Measurements from ENCODE around the gene ANGPTL4. TPM values are rescaled to one million over a fixed set of nuclear protein-coding genes. Genes with fewer than 3 reads are reported as not detected.
A peak's percentile ranks its signal among the peaks of the same experiment; 100 is the strongest.
"Not testable (repeated sequence)": the region's sequence is repeated elsewhere in the genome, so short reads cannot be mapped to it uniquely, and the experiment has no call there.

Gene ANGPTL4
- total RNA-seq = 1 to 10 TPM in 1 of 2 donors, under 1 TPM in 1; 0.89 to 5.0 TPM

GRCh38 chr19:8363803-8364771 lies at the start of gene ANGPTL4:
TSS of gene ANGPTL4 (plus strand) at chr19:8364155. CDS start at chr19:8364322, 167 bp downstream.
- peaks cover 58% of the 10 kb centered on the region for H3K27me3 Mint-ChIP-seq (ENCODE audit: low read depth)
- H3K4me3 Mint-ChIP-seq = peak within 1 kb of the TSS; percentile 88 to 98
- H3K9me3 Mint-ChIP-seq = no peaks in the 10 kb centered on the region
- DNase-seq (peak; percentile 69 to 78), ATAC-seq (replicated peaks in 1 of 2) (peak; percentile 80 to 85)
- peaks cover 1 to 2% of the 10 kb centered on the region in 2 donors for H3K36me3 Mint-ChIP-seq (ENCODE audit: insufficient read depth in 2 of 2)
- peak within 1 kb of the TSS; percentile 59 for H3K27ac Mint-ChIP-seq
- peaks cover 34% of the 10 kb centered on the region for H3K4me1 Mint-ChIP-seq (ENCODE audit: low read depth)

- not testable (repeated sequence) for ATAC-seq (replicated peaks in 1 of 2); H3K27me3 Mint-ChIP-seq (ENCODE audit: low read depth); DNase-seq; H3K9me3 Mint-ChIP-seq; H3K4me3 Mint-ChIP-seq; H3K27ac Mint-ChIP-seq; H3K4me1 Mint-ChIP-seq (ENCODE audit: low read depth); H3K36me3 Mint-ChIP-seq (ENCODE audit: insufficient read depth in 2 of 2)
Measured at GRCh38 chr19:8314981-8315640, 48.8 kb upstream of the ANGPTL4 start.

GRCh38 chr19:8316351-8317125 lies 47.4 kb upstream of the ANGPTL4 start:
- H3K4me1 Mint-ChIP-seq (ENCODE audit: low read depth) = peaks cover 14% of the 10 kb centered on the region
- H3K9me3 Mint-ChIP-seq = no peaks in the 10 kb centered on the region
- H3K27ac Mint-ChIP-seq = no peak overlapping the region
- H3K36me3 Mint-ChIP-seq (ENCODE audit: insufficient read depth in 2 of 2) = peaks cover 7 to 8% of the 10 kb centered on the region in 2 donors
- no peak for ATAC-seq (replicated peaks in 1 of 2)
- DNase-seq = no peak
- H3K4me3 Mint-ChIP-seq = no peak overlapping the region
- no peaks in the 10 kb centered on the region for H3K27me3 Mint-ChIP-seq (ENCODE audit: low read depth)

GRCh38 chr19:8318835-8319234 lies 45.1 kb upstream of the ANGPTL4 start:
- Mint-ChIP-seq H3K4me1 (ENCODE audit: low read depth) (peaks cover 22% of the 10 kb centered on the region), H3K4me3 (peak overlapping the region in 1 of 2 donors; percentile 14), H3K36me3 (ENCODE audit: insufficient read depth in 2 of 2) (peaks cover 12 to 16% of the 10 kb centered on the region in 2 donors)
- DNase-seq; H3K9me3 Mint-ChIP-seq; H3K27me3 Mint-ChIP-seq (ENCODE audit: low read depth); H3K27ac Mint-ChIP-seq; ATAC-seq (replicated peaks in 1 of 2): not testable (repeated sequence)

GRCh38 chr19:8319807-8320520 lies 44.0 kb upstream of the ANGPTL4 start:
- DNase-seq (no peak), ATAC-seq (replicated peaks in 1 of 2) (no peak)
- peaks cover 26% of the 10 kb centered on the region for H3K4me1 Mint-ChIP-seq (ENCODE audit: low read depth)
- H3K27me3 Mint-ChIP-seq (ENCODE audit: low read depth) = no peaks in the 10 kb centered on the region
- H3K36me3 Mint-ChIP-seq (ENCODE audit: insufficient read depth in 2 of 2) = peaks cover 12 to 16% of the 10 kb centered on the region in 2 donors
- peak overlapping the region; percentile 98 for H3K27ac Mint-ChIP-seq
- no peaks in the 10 kb centered on the region for H3K9me3 Mint-ChIP-seq
- H3K4me3 Mint-ChIP-seq = peak overlapping the region; percentile 98 to 100

GRCh38 chr19:8320564-8321066 lies 43.3 kb upstream of the ANGPTL4 start:
- no peaks in the 10 kb centered on the region for H3K27me3 Mint-ChIP-seq (ENCODE audit: low read depth)
- DNase-seq (peak in 1 of 2 donors; percentile 22), ATAC-seq (replicated peaks in 1 of 2) (peak; percentile 3 to 4)
- H3K27ac Mint-ChIP-seq = peak overlapping the region; percentile 98
- H3K9me3 Mint-ChIP-seq = no peaks in the 10 kb centered on the region
- H3K4me1 Mint-ChIP-seq (ENCODE audit: low read depth) = peaks cover 26% of the 10 kb centered on the region
- peak overlapping the region; percentile 98 to 100 for H3K4me3 Mint-ChIP-seq
- H3K36me3 Mint-ChIP-seq (ENCODE audit: insufficient read depth in 2 of 2) = peaks cover 9 to 16% of the 10 kb centered on the region in 2 donors

GRCh38 chr19:8321067-8321985 lies 42.6 kb upstream of the ANGPTL4 start, which contains the start of the genes NDUFA7 and RPS28:
TSS of gene NDUFA7 (minus strand) at chr19:8321375. CDS start at chr19:8321358, 17 bp downstream.
TSS of gene RPS28 (plus strand) at chr19:8321496. CDS start at chr19:8321531, 35 bp downstream.
- Mint-ChIP-seq H3K27me3 (ENCODE audit: low read depth) (no peaks in the 10 kb centered on the region), H3K4me1 (ENCODE audit: low read depth) (peaks cover 26% of the 10 kb centered on the region), H3K36me3 (ENCODE audit: insufficient read depth in 2 of 2) (peaks cover 7 to 16% of the 10 kb centered on the region in 2 donors), H3K27ac (peak within 1 kb of the TSS; percentile 98), H3K9me3 (no peaks in the 10 kb centered on the region), H3K4me3 (peak within 1 kb of the TSS; percentile 98 to 100)
- DNase-seq = peak; percentile 97 to 98
- ATAC-seq (replicated peaks in 1 of 2) = peak; percentile 93 to 94

- H3K4me3 Mint-ChIP-seq = peak overlapping the region; percentile 98 to 100
- peaks cover 26% of the 10 kb centered on the region for H3K4me1 Mint-ChIP-seq (ENCODE audit: low read depth)
- ATAC-seq (replicated peaks in 1 of 2) (no peak), DNase-seq (no peak)
- no peaks in the 10 kb centered on the region for H3K9me3 Mint-ChIP-seq
- peak overlapping the region; percentile 98 for H3K27ac Mint-ChIP-seq
- H3K27me3 Mint-ChIP-seq (ENCODE audit: low read depth) = no peaks in the 10 kb centered on the region
- peaks cover 7 to 16% of the 10 kb centered on the region in 2 donors for H3K36me3 Mint-ChIP-seq (ENCODE audit: insufficient read depth in 2 of 2)
Measured at GRCh38 chr19:8321986-8322637, 41.8 kb upstream of the ANGPTL4 start.

- H3K9me3 Mint-ChIP-seq = no peaks in the 10 kb centered on the region
- H3K27ac Mint-ChIP-seq = peak overlapping the region; percentile 98
- DNase-seq (no peak), ATAC-seq (replicated peaks in 1 of 2) (no peak)
- H3K4me3 Mint-ChIP-seq = peak overlapping the region; percentile 98 to 100
- peaks cover 26% of the 10 kb centered on the region for H3K4me1 Mint-ChIP-seq (ENCODE audit: low read depth)
- H3K27me3 Mint-ChIP-seq (ENCODE audit: low read depth) = no peaks in the 10 kb centered on the region
- peaks cover 7 to 16% of the 10 kb centered on the region in 2 donors for H3K36me3 Mint-ChIP-seq (ENCODE audit: insufficient read depth in 2 of 2)
Measured at GRCh38 chr19:8322638-8322997, 41.3 kb upstream of the ANGPTL4 start.

- H3K27ac Mint-ChIP-seq = no peak overlapping the region
- peaks cover 26% of the 10 kb centered on the region for H3K4me1 Mint-ChIP-seq (ENCODE audit: low read depth)
- ATAC-seq (replicated peaks in 1 of 2) (no peak), DNase-seq (no peak)
- H3K9me3 Mint-ChIP-seq = no peaks in the 10 kb centered on the region
- no peaks in the 10 kb centered on the region for H3K27me3 Mint-ChIP-seq (ENCODE audit: low read depth)
- peaks cover 7 to 16% of the 10 kb centered on the region in 2 donors for H3K36me3 Mint-ChIP-seq (ENCODE audit: insufficient read depth in 2 of 2)
- H3K4me3 Mint-ChIP-seq = peak overlapping the region; percentile 98 to 100
Measured at GRCh38 chr19:8323781-8324185, 40.2 kb upstream of the ANGPTL4 start.

Data from activated T-cell treated with anti-CD3 and anti-CD28 coated beads, Interleukin-2, amount 50 U/mL, for 72 hours (primary cell).